Measurements from ENCODE around the gene INPP5A.

The INPP5A gene

DNA sequence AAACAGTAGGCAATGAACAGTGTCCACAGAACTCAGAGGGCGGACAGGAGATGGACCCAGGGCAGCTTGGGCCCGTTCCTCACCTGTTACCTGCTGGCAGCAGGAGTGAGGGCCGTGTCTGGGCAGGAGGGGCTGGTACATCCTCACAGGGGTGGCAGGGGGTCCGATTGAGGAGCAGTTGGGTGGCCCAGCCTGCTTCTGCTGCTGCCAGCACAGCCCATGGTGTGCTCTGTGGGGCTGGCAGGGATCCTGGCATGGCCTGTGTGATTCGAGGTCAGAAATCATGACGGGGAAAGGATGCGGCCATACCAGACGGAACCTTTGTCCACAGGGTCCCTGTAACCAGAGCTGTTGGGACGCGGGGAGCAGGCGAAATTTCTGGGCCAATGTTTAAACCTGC is 49.6 kb downstream of the INPP5A start (continued):
- TF ChIP-seq, protein P1, sequence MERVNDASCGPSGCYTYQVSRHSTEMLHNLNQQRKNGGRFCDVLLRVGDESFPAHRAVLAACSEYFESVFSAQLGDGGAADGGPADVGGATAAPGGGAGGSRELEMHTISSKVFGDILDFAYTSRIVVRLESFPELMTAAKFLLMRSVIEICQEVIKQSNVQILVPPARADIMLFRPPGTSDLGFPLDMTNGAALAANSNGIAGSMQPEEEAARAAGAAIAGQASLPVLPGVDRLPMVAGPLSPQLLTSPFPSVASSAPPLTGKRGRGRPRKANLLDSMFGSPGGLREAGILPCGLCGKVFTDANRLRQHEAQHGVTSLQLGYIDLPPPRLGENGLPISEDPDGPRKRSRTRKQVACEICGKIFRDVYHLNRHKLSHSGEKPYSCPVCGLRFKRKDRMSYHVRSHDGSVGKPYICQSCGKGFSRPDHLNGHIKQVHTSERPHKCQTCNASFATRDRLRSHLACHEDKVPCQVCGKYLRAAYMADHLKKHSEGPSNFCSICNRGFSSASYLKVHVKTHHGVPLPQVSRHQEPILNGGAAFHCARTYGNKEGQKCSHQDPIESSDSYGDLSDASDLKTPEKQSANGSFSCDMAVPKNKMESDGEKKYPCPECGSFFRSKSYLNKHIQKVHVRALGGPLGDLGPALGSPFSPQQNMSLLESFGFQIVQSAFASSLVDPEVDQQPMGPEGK (CRISPR knock-in tag; IDR thresholded peaks at IDR 0.05; ENCODE audit: borderline replicate concordance), result no peak
- TF ChIP-seq GLIS3 (CRISPR knock-in tag; IDR thresholded peaks at IDR 0.05), result no peak

DNA sequence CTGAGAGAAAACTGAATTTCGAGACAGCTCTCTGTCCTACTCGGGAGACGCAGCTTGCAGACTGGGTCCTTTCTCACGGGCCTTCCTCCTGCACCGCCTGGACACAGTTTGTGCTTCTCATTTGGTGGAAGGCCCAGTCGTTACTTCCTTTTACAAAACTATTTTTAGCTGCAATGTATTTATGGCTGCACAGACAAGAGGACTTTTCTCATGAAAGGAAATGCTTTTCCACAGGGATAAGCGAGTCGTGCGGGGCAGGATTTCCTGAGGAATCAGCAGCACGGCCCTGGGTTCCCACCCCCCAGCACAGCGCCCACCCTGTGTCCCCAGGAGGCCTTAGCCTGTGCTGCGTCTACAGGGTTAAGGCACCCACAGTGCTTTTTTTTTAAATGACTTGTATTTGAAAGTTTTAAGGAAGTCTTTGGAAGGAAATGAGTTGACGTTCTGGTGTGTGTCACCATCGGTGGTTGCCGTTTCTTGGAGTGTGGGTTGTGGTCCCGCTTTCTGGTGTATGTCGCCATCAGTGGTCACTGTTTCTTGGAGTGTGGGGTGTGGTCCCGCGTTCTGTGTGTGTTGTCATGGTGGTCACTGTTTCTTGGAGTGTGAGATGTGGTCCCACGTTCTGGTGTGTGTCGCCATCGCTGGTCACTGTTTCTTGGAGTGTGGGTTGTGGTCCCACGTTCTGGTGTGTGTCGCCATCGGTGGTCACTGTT is 50.9 kb downstream of the INPP5A start:
- ATAC-seq, result no peak
- TF ChIP-seq, protein P1 (CRISPR knock-in tag; IDR thresholded peaks at IDR 0.05; ENCODE audit: borderline replicate concordance), result no peak
- TF ChIP-seq ISL1 (CRISPR knock-in tag; IDR thresholded peaks at IDR 0.05), result no peak
- TF ChIP-seq, protein P2, sequence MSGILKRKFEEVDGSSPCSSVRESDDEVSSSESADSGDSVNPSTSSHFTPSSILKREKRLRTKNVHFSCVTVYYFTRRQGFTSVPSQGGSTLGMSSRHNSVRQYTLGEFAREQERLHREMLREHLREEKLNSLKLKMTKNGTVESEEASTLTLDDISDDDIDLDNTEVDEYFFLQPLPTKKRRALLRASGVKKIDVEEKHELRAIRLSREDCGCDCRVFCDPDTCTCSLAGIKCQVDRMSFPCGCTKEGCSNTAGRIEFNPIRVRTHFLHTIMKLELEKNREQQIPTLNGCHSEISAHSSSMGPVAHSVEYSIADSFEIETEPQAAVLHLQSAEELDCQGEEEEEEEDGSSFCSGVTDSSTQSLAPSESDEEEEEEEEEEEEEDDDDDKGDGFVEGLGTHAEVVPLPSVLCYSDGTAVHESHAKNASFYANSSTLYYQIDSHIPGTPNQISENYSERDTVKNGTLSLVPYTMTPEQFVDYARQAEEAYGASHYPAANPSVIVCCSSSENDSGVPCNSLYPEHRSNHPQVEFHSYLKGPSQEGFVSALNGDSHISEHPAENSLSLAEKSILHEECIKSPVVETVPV (CRISPR knock-in tag; IDR thresholded peaks at IDR 0.05), result no peak
- TF ChIP-seq ARNTL (CRISPR knock-in tag; IDR thresholded peaks at IDR 0.05; ENCODE audit: borderline replicate concordance, low read depth), result no peak
- TF ChIP-seq, protein P3, sequence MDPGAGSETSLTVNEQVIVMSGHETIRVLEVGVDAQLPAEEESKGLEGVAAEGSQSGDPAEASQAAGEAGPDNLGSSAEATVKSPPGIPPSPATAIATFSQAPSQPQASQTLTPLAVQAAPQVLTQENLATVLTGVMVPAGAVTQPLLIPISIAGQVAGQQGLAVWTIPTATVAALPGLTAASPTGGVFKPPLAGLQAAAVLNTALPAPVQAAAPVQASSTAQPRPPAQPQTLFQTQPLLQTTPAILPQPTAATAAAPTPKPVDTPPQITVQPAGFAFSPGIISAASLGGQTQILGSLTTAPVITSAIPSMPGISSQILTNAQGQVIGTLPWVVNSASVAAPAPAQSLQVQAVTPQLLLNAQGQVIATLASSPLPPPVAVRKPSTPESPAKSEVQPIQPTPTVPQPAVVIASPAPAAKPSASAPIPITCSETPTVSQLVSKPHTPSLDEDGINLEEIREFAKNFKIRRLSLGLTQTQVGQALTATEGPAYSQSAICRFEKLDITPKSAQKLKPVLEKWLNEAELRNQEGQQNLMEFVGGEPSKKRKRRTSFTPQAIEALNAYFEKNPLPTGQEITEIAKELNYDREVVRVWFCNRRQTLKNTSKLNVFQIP (CRISPR knock-in tag; IDR thresholded peaks at IDR 0.05; ENCODE audit: borderline replicate concordance, low read depth), result no peak
- no peak for TF ChIP-seq BACH2 (CRISPR knock-in tag; IDR thresholded peaks at IDR 0.05; ENCODE audit: borderline replicate concordance)
- no peak for TF ChIP-seq TOX (CRISPR knock-in tag; IDR thresholded peaks at IDR 0.05; ENCODE audit: borderline replicate concordance)
- no peak for TF ChIP-seq ZFP3 (CRISPR knock-in tag; IDR thresholded peaks at IDR 0.05)
- TF ChIP-seq, protein P4, sequence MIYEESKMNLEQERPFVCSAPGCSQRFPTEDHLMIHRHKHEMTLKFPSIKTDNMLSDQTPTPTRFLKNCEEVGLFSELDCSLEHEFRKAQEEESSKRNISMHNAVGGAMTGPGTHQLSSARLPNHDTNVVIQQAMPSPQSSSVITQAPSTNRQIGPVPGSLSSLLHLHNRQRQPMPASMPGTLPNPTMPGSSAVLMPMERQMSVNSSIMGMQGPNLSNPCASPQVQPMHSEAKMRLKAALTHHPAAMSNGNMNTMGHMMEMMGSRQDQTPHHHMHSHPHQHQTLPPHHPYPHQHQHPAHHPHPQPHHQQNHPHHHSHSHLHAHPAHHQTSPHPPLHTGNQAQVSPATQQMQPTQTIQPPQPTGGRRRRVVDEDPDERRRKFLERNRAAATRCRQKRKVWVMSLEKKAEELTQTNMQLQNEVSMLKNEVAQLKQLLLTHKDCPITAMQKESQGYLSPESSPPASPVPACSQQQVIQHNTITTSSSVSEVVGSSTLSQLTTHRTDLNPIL (CRISPR knock-in tag; IDR thresholded peaks at IDR 0.05; ENCODE audit: low read depth), result no peak
- no peak for TF ChIP-seq TCF4 (CRISPR knock-in tag; IDR thresholded peaks at IDR 0.05; ENCODE audit: borderline replicate concordance)
- no peak for TF ChIP-seq ZFP30 (CRISPR knock-in tag; IDR thresholded peaks at IDR 0.05)
- TF ChIP-seq ZNF565 (CRISPR knock-in tag; conservative IDR thresholded peaks at IDR 0.05; ENCODE audit: low read depth), result no peak
- TF ChIP-seq, protein P5, sequence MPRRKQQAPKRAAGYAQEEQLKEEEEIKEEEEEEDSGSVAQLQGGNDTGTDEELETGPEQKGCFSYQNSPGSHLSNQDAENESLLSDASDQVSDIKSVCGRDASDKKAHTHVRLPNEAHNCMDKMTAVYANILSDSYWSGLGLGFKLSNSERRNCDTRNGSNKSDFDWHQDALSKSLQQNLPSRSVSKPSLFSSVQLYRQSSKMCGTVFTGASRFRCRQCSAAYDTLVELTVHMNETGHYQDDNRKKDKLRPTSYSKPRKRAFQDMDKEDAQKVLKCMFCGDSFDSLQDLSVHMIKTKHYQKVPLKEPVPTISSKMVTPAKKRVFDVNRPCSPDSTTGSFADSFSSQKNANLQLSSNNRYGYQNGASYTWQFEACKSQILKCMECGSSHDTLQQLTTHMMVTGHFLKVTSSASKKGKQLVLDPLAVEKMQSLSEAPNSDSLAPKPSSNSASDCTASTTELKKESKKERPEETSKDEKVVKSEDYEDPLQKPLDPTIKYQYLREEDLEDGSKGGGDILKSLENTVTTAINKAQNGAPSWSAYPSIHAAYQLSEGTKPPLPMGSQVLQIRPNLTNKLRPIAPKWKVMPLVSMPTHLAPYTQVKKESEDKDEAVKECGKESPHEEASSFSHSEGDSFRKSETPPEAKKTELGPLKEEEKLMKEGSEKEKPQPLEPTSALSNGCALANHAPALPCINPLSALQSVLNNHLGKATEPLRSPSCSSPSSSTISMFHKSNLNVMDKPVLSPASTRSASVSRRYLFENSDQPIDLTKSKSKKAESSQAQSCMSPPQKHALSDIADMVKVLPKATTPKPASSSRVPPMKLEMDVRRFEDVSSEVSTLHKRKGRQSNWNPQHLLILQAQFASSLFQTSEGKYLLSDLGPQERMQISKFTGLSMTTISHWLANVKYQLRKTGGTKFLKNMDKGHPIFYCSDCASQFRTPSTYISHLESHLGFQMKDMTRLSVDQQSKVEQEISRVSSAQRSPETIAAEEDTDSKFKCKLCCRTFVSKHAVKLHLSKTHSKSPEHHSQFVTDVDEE (CRISPR knock-in tag; IDR thresholded peaks at IDR 0.05), result no peak
- TF ChIP-seq OSR1 (CRISPR knock-in tag; IDR thresholded peaks at IDR 0.05), result no peak
- TF ChIP-seq CSDC2 (CRISPR knock-in tag; IDR thresholded peaks at IDR 0.05), result no peak
- TF ChIP-seq ZC3H10 (CRISPR knock-in tag; IDR thresholded peaks at IDR 0.05), result no peak
- no peak for TF ChIP-seq RARB (CRISPR knock-in tag; IDR thresholded peaks at IDR 0.05)

DNA sequence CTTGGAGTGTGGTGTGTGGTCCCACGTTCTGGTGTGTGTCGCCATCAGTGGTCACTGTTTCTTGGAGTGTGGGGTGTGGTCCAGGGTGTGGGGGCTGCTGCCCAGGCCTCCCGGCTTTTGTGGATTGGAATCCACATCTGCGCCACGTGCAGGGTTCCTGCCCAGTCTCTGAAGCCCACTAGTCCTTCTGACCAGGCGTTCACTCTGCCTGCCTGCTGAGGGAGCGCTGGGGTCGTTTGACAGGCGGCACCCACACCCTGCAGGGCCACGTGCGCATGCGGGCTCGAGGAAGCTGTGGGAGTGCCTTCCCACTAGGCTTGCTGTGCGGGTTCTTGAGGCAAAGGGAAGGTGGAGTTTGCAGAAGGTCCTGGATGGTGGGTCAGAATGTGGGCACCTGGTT is 51.4 kb downstream of the INPP5A start:
- TF ChIP-seq ZFP3 (CRISPR knock-in tag; IDR thresholded peaks at IDR 0.05) (no peak), TOX (CRISPR knock-in tag; IDR thresholded peaks at IDR 0.05; ENCODE audit: borderline replicate concordance) (no peak), OSR1 (CRISPR knock-in tag; IDR thresholded peaks at IDR 0.05) (no peak), PPARA (CRISPR knock-in tag; IDR thresholded peaks at IDR 0.05; ENCODE audit: borderline replicate concordance) (no peak), ZC3H10 (CRISPR knock-in tag; IDR thresholded peaks at IDR 0.05) (no peak), ZNF8 (CRISPR knock-in tag; IDR thresholded peaks at IDR 0.05) (no peak), GLIS3 (CRISPR knock-in tag; IDR thresholded peaks at IDR 0.05) (no peak)
- TF ChIP-seq, protein P2 (CRISPR knock-in tag; IDR thresholded peaks at IDR 0.05), result no peak
- TF ChIP-seq, protein P5 (CRISPR knock-in tag; IDR thresholded peaks at IDR 0.05), result no peak
- no peak for ATAC-seq

Measured in SK-N-SH treated with all-trans-retinoic acid at 6 μM for 48 hours (cell line).